ENCODE data around the gene CMTM8.

CMTM8 gene

GRCh38 chr3:32391643-32392535, 153.4 kb downstream of the CMTM8 start, which contains the start of gene CMTM7:
CMTM7 (plus strand) TSS chr3:32391853; CDS start chr3:32391907, 54 bp downstream.
- TF ChIP-seq TAF1 (IDR thresholded peaks at IDR 0.05; ENCODE audit: borderline replicate concordance, insufficient read depth, low read length) = no peak
- no peak for TF ChIP-seq FOXP2 (optimal IDR thresholded peaks at IDR 0.05; ENCODE audit: borderline replicate concordance, extremely low read depth, extremely low read length, insufficient read depth)
- TF ChIP-seq, protein P1, sequence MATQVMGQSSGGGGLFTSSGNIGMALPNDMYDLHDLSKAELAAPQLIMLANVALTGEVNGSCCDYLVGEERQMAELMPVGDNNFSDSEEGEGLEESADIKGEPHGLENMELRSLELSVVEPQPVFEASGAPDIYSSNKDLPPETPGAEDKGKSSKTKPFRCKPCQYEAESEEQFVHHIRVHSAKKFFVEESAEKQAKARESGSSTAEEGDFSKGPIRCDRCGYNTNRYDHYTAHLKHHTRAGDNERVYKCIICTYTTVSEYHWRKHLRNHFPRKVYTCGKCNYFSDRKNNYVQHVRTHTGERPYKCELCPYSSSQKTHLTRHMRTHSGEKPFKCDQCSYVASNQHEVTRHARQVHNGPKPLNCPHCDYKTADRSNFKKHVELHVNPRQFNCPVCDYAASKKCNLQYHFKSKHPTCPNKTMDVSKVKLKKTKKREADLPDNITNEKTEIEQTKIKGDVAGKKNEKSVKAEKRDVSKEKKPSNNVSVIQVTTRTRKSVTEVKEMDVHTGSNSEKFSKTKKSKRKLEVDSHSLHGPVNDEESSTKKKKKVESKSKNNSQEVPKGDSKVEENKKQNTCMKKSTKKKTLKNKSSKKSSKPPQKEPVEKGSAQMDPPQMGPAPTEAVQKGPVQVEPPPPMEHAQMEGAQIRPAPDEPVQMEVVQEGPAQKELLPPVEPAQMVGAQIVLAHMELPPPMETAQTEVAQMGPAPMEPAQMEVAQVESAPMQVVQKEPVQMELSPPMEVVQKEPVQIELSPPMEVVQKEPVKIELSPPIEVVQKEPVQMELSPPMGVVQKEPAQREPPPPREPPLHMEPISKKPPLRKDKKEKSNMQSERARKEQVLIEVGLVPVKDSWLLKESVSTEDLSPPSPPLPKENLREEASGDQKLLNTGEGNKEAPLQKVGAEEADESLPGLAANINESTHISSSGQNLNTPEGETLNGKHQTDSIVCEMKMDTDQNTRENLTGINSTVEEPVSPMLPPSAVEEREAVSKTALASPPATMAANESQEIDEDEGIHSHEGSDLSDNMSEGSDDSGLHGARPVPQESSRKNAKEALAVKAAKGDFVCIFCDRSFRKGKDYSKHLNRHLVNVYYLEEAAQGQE (IDR thresholded peaks at IDR 0.05; ENCODE audit: insufficient read depth in 1 of 2, low read depth in 2 of 2, low read length in 2 of 2) = no peak
- no peak for TF ChIP-seq SIN3A (IDR thresholded peaks at IDR 0.05; ENCODE audit: borderline replicate concordance, insufficient read depth, low read length)
- TF ChIP-seq POLR2AphosphoS5 (IDR thresholded peaks at IDR 0.05; ENCODE audit: low read depth, low read length) = no peak

- no peak for TF ChIP-seq SIN3A (IDR thresholded peaks at IDR 0.05; ENCODE audit: borderline replicate concordance, insufficient read depth, low read length)
- TF ChIP-seq TAF1 (IDR thresholded peaks at IDR 0.05; ENCODE audit: borderline replicate concordance, insufficient read depth, low read length) = no peak
- TF ChIP-seq POLR2AphosphoS5 (IDR thresholded peaks at IDR 0.05; ENCODE audit: low read depth, low read length) = no peak
- TF ChIP-seq FOXP2 (optimal IDR thresholded peaks at IDR 0.05; ENCODE audit: borderline replicate concordance, extremely low read depth, extremely low read length, insufficient read depth) = no peak
- TF ChIP-seq, protein P1 (IDR thresholded peaks at IDR 0.05; ENCODE audit: insufficient read depth in 1 of 2, low read depth in 2 of 2, low read length in 2 of 2) = no peak
Observed at GRCh38 chr3:32392536-32393302, 154.2 kb downstream of the CMTM8 start.

GRCh38 chr3:32395496-32395895, 157.0 kb downstream of the CMTM8 start:
- TF ChIP-seq TAF1 (IDR thresholded peaks at IDR 0.05; ENCODE audit: borderline replicate concordance, insufficient read depth, low read length) (no peak), POLR2AphosphoS5 (IDR thresholded peaks at IDR 0.05; ENCODE audit: low read depth, low read length) (no peak), FOXP2 (optimal IDR thresholded peaks at IDR 0.05; ENCODE audit: borderline replicate concordance, extremely low read depth, extremely low read length, insufficient read depth) (no peak), SIN3A (IDR thresholded peaks at IDR 0.05; ENCODE audit: borderline replicate concordance, insufficient read depth, low read length) (no peak)
- TF ChIP-seq, protein P1 (IDR thresholded peaks at IDR 0.05; ENCODE audit: insufficient read depth in 1 of 2, low read depth in 2 of 2, low read length in 2 of 2) = no peak

DNA sequence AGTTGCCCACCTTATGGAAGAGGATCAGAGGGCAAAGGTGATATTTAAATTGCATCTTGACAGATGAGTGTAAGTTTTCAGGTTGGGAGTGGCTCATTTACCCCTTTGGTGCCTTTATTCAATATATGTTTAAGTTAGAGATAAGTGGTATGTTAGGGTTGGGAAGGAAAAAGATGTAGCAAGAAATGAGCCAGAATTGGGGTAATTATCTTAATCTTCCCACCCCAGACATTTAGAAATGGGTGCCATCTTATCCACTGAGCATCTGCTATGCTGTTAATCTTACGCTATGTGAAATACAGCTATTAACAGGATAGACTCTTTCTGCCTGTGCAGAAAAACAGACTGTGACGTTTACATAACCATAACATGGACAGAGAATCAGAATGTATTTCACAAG, 159.5 kb downstream of the CMTM8 start:
- TF ChIP-seq, protein P1 (IDR thresholded peaks at IDR 0.05; ENCODE audit: insufficient read depth in 1 of 2, low read depth in 2 of 2, low read length in 2 of 2) = no peak
- TF ChIP-seq SIN3A (IDR thresholded peaks at IDR 0.05; ENCODE audit: borderline replicate concordance, insufficient read depth, low read length) (no peak), POLR2AphosphoS5 (IDR thresholded peaks at IDR 0.05; ENCODE audit: low read depth, low read length) (no peak), FOXP2 (optimal IDR thresholded peaks at IDR 0.05; ENCODE audit: borderline replicate concordance, extremely low read depth, extremely low read length, insufficient read depth) (no peak), TAF1 (IDR thresholded peaks at IDR 0.05; ENCODE audit: borderline replicate concordance, insufficient read depth, low read length) (no peak)
